K562 (cell line): ENCODE results near the gene ZER1.

Experiments used
- CTCF ChIP-seq, 3 experiments: IDR thresholded peaks in 2 of 3; conservative IDR thresholded peaks in 1 of 3; 2 replicates each; pipeline ENCODE4 v1.5.1; 2011 to 2012; ENCODE audit warnings: low read length in 3 of 3, mild to moderate bottlenecking in 3 of 3, control low read depth in 2 of 3, improper control_type of control experiment in 1 of 3, inconsistent platforms in 1 of 3, low read depth in 1 of 3, mixed read lengths in 1 of 3, moderate library complexity in 1 of 3; ENCODE audit not compliant: insufficient read depth in 2 of 3
- SOX6 ChIP-seq: fragments of 450-650 bp; IDR thresholded peaks from 2 replicates; pipeline ENCODE4 v1.6.1; 2014; ENCODE audit warnings: mild to moderate bottlenecking
- ZFP91 ChIP-seq: sonication (generic); formaldehyde crosslinking; IDR thresholded peaks from 2 replicates; pipeline ENCODE4 v1.8.0; 2022; ENCODE audit warnings: mild to moderate bottlenecking, missing genetic modification reagents
- ZMIZ1 ChIP-seq, 2 experiments: fragments of 150-350 bp in 1 of 2; IDR thresholded peaks; 2 replicates each; pipeline ENCODE4 v1.6.1; 2012 to 2016; ENCODE audit warnings: low read depth in 2 of 2, low read length in 2 of 2, mild to moderate bottlenecking in 1 of 2, moderate library complexity in 1 of 2
- ZNF274 ChIP-seq: IDR thresholded peaks from 2 replicates; pipeline ENCODE4 v1.6.1; 2011; ENCODE audit warnings: low read depth, mild to moderate bottlenecking, low read length, moderate library complexity, borderline replicate concordance

GRCh38 chr9:128773049-128773448 is 1.3 kb upstream of the ZER1 start:
- TF ChIP-seq ZFP91 (CRISPR knock-in tag) (no peak), CTCF (IDR thresholded peaks at IDR 0.05 in 2 of 3, conservative IDR thresholded peaks at IDR 0.05 in 1 of 3; ENCODE audit: insufficient read depth in 2 of 3, low read depth in 1 of 3, low read length in 3 of 3) (no peak), ZNF274 (no peak), ZMIZ1 (IDR thresholded peaks at IDR 0.05; ENCODE audit: low read depth in 2 of 2, low read length in 2 of 2) (no peak), SOX6 (no peak)
